HG03175 (cell line): ENCODE measurements around the gene PTPRG.

ENCODE experiments used
- ATAC-seq: cut with Tn5 transposase; IDR thresholded peaks from one replicate; pipeline ENCODE4 v1.9.1; 2021; ENCODE audit warnings: mild to moderate bottlenecking, moderate library complexity; ENCODE audit not compliant: unreplicated experiment

Gene PTPRG

DNA sequence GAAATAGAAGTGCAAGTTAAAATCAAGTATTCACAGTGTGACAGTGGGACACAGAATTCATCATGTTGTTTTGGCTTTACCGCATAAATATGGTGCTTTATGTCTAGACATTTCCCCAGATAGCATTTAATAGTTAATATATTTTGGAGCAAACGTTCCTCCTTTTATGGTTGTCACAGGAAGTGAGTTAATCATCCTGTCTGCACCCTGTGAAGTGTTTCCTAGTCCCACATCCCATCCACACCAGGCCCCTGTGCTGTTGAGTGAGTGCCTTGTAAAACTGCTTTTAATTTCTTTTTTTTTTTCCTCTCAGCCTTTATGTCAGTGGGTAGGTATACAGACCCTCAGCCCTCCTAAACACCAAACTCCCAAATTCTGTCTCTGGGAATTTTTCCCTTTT is 418.3 kb downstream of the PTPRG start:
- ATAC-seq = no peak

DNA sequence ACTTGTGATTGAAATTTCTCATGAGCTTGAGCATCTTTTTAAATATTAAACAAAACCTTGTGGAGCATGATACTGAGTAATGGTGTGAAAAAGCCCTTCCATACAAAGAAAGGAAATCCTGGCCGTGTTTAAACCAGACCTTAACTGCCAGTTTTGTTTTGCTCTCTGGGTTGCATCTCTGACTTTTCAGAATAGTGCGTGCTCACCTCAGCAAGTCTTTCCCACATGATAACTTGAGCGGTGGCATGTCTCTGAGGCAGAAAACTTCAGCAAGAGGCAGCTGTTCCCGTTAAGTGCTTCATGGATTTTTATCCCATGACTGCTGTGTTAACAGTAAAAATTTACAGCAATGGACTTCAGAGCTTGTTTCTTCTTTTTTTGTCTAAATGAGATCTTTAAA is 418.7 kb downstream of the PTPRG start:
- ATAC-seq = no peak

DNA sequence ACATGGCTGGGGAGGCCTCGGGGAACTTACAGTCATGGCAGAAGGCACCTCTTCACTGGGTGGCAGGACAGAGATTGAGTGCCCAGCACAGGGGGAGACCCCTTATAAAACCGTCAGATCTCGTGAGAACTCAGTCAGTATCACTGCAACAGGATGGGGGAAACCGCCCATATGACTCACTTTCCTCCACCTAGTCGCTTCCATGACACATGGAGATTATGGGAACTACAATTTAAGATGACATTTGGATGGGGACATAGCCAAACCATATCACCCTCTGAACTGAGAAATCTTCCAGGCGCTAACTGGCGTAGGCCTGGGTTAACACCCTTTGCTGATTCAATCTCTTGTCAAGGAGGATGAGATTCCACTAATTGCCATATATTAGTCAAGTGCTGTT is 419.7 kb downstream of the PTPRG start:
- no peak for ATAC-seq

DNA sequence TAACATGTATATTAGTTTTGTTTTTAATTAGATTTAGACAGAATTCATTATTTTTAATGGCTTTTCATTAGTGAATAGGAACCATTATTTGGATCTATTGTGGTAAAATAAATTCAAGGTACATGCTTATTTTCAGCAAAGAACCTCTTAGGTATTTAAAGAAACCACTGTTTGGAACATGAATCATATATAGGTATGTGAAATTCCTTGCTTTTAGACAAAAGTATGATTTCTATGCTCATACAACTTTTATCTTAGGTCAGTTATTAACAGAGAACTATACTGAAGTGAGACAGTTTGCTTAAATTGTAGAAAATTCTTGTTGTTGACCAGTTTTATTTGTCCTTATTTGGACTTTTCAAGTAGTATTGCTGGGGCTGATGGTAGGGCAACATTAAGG is 422.1 kb downstream of the PTPRG start:
- ATAC-seq = no peak

DNA sequence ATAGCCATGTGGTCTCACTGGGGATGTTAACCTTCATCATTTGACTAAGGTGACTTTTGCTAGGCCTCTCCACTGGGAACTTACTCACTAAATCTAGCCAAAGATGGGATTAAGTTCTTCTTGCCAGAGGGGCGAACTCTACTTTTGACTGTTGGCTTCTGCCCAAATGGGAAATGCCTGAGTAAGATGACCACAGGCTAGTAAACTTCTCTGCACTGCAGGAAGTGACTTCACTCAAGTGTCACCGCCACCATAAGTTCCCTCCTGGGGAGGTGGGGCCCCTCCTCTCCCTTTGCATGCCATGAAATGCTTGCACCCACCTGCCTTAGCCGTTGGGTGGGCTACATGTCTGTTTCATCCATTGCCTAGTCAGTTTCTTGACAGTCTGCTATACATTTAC is 423.6 kb downstream of the PTPRG start:
- no peak for ATAC-seq

DNA sequence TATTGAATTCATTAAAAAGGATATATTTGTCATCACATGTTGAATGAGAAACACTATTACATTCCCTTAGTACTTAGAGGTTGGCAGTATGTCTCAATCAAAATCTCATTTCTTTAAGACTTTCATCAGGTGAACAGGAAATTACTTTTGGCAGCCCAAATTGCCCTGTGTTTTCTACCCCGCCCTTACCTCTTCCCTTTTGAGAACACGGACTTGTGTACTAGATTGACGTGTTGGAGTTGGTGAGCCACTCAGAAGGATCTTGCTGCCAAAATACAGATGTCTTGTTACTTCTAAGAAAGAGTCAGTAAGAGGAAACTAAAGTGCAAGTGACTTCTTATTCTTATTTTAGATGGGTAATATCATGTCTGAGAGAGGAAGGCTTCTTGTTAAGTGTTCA is 425.1 kb downstream of the PTPRG start:
- ATAC-seq = no peak

DNA sequence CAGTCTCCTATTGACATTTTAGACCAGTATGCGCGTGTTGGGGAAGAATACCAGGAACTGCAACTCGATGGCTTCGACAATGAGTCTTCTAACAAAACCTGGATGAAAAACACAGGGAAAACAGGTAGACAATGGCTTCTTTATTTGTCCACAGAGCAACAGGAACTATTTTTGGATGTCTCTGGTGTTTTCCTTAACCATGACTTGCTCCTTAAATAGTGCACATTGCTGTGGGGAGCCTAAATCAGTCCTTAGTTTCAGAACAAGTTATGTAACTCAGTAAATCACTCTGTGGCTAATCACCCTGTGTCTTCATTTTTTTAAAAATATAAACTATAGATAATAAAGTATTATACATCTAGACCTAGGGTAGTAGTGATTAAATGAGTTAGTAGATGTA is 428.3 kb downstream of the PTPRG start:
- ATAC-seq = no peak

DNA sequence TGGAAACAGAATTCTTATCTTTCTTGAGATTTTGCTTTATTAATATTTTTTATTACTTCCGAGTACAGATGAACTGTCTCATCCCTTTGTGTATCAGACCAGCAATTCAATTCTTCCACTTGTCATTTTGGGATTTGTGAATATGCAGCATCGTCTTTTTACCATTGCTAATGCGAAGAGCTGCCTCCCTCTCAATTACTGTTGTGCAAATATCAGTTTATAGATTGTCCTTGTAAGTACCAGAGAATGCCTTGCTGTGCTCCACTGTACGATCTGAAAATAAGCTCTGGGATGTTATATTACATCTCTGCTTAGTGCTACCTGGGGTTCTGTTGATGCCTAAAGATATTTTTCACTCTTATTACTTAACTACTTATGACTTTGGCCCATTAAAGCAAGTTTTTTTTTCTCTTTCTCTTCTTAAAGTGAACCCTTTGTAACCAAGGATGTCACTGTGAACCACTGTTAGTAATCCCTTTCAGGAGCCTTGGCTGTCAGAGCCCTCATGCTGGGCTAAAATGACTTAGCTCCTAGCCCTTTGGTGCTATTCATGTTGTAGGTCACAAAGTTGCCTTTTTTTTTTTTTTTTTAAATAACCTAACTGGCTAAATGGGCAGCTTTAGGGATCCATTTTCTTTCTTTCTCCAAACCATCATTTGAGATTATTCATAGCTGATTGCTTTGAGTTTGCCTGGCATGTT is 429.1 kb downstream of the PTPRG start:
- no peak for ATAC-seq

DNA sequence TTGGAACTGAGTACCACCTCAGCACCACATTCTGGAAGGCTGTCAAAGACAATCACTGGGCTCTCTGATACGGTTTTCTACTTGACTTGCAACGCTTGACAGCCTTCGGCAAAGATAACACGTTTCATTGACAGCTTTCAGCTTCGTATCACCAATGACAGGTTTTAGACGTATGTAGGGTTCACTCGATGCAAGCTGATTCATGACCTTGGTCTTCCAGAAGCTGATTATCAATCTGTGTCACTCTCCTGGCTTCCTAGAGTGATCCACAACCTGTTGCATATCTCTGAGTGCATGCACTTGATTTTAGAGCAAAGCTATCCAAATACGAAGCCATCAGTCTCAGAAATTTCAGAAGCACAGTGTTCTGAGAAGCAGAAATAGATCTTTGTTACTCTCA is 430.3 kb downstream of the PTPRG start:
- no peak for ATAC-seq

DNA sequence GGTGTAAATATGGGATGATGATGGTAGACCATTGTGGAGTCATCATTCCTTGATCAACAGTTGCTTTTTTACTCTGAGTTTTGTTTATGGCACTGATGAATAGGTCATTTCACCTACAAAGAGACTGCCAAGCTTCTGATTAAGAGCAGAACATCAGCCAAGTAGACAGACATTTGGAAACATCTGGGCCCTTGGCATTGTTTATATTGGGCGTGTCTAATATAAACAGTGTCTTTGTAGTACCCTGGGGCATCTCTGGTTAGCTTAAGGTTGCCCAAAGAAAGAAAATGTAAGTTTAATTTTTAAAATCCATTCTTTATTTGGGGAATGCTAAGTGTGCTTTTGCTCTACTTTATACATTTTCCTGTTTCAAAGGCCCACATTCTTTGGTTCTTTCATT is 435.0 kb downstream of the PTPRG start:
- no peak for ATAC-seq

DNA sequence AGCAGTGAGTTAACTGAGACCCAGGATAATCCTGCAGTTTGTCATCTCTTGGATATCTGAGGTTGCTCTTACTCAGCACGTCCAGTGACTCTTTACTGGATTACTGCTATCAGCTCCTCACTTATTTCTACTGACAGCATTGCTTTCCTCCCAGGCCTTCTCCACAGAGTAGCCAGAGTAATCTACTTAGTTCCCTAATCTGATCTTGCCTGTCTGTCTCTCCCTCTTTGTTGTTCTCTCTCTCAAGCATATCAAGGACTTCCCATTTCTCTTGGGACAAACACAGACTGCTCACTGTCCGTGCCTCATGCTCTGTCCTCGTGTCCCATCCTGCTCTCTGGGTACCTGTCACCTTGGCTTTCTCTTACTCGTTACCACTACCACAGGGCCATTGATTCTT is 435.7 kb downstream of the PTPRG start:
- ATAC-seq = no peak

DNA sequence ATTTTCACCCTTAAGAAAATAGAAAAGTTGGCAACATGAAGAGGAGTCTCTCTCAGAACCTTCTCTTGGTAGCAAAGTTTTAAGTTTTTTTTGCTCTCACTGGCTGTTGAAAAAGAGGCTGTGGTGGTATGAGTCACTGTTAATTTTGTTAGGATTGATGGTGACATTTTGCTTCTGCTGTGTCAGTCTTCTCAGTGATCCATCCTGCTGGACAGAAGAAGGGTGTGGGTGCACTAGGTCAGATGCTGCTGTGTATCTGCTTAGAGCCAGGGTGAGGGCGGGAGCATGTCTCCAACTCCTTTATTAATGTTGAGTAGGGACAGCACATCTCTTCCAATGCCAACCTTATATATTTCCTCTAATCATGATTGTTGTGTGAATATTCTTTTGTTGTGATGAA is 442.5 kb downstream of the PTPRG start:
- ATAC-seq = no peak

DNA sequence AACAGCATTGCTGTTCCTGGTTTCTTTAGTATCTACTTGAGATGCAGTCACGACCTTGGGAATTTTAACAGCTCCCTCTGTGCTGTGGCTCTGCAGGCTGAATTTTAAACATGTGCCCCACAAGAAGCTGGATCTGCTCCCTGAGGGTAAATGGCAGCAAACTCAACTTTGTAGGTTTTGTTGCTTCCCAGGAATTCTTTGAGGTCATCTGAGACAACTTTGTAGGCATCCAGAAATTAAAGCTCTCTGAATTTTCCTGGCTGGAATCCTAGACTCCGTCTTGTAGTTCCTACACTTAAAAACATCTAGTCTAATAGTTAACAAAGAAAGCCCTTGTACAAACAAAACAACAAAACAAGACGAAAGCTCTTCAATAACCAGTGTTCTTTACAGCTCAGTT is 445.7 kb downstream of the PTPRG start:
- no peak for ATAC-seq

DNA sequence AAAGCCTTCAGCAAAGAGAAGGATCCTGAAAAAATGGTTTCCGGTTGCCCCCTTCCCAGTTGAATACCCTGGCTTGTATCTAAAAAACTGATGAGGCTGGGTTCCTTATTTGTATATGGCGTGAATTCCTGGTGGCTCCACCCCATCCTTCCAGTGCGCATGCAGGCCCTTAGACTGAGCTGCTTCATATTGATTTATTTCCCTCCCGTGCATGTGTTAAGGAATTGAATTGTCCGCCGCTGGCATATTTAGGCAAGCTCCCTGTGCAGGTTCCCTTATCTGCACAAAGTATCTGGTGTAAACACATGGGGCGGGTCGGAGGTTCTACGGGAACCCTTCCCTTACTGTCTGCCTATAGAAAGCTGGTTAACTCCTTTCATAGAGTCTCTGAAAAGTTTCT is 449.6 kb downstream of the PTPRG start:
- ATAC-seq = no peak

DNA sequence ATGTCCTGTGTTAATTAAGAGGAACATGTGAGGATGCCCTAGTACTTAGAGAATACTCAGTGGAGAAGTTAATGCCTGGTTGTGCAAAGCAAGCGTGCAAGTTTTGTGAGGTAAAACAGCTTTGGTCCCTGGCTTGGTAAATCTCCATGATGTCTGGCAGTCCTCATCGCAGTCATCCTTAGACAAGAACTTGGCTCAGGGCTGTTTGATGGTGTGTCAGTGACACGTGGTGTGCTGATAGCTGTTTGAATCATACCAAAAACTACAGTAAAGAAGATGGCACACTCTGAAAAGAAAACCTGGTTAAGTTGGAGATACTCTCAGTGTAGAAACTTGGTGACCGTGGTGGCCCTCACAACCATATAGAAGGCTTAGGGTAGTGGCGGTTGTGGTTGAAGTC is 450.3 kb downstream of the PTPRG start:
- no peak for ATAC-seq

DNA sequence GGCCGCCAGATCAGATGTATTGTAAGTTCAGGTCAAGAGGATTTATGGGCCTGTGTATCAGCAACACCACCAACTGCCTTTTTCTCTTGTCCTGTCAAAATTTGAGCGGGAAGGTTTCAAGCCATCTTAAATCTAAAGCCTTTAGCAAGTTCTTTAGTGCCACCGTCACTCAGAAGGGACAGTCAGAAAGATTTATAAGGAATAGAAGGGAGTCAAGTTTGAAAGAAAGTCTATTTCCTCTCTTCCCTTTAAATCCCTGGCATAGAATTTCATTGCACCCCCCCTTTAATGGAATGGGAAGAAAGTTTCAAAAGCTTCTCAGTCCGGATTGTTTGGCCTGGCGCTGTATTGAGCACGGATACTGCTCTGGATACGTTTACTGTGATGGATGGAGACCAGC is 452.6 kb downstream of the PTPRG start:
- no peak for ATAC-seq

DNA sequence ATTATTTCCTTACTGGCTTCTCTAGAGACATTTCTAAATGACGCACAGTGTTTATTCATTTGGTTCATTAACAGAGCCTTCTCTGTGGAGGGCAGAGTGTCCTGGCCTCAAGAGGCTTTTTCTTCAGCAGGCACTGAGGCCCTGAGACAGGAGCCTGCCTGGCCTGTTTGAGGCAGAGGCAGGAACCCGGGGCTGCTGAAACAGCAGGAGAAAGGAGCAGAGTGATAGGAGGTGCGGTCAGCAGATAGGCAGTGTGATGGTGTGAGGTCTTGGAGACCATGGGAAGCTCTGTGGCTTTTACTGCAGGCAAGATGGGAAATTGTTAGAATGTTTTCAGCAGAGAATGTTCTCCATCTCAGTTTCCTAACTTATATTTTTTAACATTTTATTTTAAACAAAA is 453.7 kb downstream of the PTPRG start:
- ATAC-seq = no peak

DNA sequence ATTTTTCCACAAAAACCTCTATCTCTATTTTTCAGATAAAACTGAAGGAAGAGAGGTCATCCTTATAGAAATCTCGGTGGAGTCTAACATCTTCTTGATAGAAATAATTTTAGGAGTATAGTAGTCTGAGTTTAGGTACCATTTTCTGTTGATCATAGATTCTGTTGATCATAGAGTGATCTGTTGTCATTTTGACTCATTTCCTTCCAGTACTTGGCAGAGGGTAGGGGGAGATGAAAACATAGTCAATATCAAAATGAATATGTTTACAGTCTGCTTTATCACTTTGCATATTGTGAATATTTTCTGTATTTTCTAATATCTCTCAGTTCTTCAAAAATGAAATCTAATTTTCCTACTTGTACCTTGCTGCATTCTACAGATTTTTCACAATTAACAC is 458.5 kb downstream of the PTPRG start:
- ATAC-seq = no peak

DNA sequence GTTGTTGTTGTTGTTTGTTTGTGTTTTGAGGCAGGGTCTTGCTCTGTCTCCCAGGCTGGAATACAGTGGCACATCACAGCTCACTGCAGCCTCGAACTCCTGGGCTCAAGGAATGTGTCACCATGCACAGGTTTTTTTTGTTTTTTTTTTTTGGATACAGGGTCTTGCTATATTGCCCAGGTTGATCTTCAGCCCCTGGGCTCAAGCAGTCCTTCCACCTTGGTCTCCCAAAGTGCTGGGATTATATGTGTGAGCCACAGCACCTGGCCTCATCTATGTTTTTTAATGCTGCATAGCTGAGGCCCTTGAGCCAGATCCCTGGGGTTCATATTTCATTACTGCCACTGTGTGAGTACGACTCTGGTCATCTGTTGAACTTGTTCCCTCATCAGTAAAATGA is 459.3 kb downstream of the PTPRG start:
- ATAC-seq = no peak

DNA sequence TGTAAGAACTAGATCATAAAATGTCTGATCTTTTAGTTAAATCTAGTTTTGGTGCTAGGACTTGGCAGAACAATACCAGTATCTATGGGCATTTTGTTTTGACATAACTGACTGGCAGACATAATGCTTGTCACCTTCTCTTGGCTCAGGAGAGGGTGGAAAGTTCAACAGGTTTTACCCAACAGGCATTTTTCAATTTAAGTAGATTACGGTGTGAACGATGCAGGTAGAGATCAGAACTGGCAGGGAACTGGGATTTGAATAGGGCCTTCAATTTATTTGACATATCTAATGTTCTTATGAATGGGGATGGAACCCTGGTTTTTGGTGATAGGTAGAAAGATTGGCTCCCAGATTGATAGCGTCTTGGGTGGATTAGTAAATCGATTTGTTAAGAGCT is 460.9 kb downstream of the PTPRG start:
- no peak for ATAC-seq

DNA sequence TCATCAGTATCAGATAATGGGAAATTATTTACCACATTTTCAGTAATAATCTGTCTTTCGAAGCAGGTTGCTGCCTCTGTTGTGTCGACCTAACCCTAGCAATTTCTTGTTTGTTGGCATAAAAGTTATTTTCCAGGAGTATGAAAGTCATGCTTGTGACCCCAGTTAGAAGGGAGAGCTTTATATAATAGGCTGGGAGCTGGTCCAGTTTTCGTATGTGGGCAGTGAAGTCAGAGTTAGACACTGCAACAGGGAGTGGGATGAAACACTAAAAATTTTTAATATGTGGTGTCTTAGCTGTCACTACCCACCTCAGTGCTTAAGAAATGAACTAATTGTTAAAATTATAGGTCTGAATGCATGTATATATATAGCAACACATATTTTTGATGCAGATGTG is 463.5 kb downstream of the PTPRG start:
- no peak for ATAC-seq

DNA sequence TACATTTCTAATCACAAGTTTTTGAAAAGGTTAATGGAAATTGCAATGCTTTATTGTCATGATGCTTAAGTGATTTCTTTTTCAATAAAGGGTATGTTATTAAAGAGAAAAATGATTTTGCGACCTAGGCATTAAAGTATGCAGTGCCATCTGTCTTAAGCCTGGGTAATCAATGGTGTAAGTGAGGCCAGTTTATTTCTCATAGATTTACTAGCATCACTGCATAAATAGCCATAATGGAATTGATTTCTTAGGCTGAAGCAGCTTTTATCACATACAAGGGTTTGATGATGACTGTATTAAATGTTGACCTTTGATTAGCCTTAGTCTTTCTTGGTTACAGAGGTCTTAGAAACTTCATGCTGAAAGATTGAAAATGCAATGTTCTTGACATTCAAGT is 464.5 kb downstream of the PTPRG start:
- ATAC-seq = no peak

DNA sequence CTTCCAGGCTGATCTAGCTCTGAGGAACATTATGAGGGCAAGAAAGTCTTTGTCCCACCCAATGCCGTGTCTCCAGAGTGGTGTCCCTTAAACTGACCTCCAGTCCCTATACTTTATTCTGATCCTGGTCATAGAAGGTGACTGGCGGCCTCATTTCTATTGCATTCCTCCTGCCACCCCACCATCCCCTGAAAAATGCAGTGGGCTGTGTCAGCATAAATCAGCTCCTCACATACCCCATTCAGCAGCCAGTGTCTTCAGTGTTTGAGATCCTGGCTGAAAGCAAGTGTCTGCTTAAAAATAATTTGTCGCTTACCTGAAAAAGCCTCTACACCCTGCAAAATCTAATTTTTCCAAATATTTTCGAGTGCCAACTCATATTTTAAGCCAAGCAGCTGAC is 465.9 kb downstream of the PTPRG start:
- ATAC-seq = no peak

DNA sequence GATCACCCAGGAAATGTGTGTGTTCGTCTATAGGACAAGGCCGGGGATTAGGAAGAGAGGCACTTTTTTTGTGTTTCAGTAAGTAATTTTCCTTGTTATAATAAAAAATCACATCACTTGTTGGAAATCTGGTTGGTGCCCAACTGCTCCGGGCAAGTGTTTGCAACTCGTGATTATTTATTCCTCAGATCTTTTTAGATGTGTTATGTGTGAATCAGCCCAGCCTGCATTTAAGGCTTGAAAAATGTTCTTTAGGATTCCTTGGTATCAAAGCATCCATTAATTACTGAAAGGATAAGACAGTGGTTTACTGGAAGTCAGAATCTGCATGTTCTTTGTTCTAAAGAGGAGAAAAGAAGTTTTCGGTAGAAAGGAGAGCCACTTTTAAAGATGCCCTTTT is 466.4 kb downstream of the PTPRG start:
- ATAC-seq = no peak
